ENCODE results near the gene KDM4E. TPM values are rescaled to one million over a fixed set of nuclear protein-coding genes. Genes with fewer than 3 reads are reported as not detected.

Gene KDM4E
- total RNA-seq, 1 donor from 2014 or later, result not detected

DNA sequence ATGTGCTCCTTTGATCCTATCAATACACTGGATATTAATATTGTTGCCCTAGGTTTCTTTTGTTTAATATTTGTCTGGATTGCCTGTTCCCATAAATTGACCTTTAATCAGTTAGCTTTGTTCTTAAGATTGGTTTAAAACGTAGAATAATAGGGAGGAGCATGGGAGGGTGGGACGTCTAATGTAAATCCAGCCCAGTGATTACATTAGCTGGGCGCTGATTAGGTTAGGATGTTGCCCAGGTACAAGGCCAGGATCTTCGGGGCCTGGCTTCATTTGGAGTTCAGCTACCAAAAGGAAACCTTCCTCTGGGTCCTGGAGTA is 41.6 kb downstream of the KDM4E start, which contains the start of gene SRSF8:
SRSF8 (plus strand) TSS at position 204 of the 323 bp plus-strand sequence. CDS start 308 bp downstream, outside the sequence.
- Mint-ChIP-seq H3K27ac (peak within 1 kb of the TSS; percentile 97), H3K36me3 (peaks cover 9% of the 10 kb centered on the region), H3K4me3 (peak within 1 kb of the TSS; percentile 98), H3K9me3 (no peaks in the 10 kb centered on the region), H3K27me3 (ENCODE audit: low read depth) (no peaks in the 10 kb centered on the region), H3K4me1 (peaks cover 21% of the 10 kb centered on the region)
- no peak for DNase-seq (ENCODE audit: low spot score in 2 of 2, unreplicated experiment in 2 of 2)
- TF ChIP-seq, protein P1, sequence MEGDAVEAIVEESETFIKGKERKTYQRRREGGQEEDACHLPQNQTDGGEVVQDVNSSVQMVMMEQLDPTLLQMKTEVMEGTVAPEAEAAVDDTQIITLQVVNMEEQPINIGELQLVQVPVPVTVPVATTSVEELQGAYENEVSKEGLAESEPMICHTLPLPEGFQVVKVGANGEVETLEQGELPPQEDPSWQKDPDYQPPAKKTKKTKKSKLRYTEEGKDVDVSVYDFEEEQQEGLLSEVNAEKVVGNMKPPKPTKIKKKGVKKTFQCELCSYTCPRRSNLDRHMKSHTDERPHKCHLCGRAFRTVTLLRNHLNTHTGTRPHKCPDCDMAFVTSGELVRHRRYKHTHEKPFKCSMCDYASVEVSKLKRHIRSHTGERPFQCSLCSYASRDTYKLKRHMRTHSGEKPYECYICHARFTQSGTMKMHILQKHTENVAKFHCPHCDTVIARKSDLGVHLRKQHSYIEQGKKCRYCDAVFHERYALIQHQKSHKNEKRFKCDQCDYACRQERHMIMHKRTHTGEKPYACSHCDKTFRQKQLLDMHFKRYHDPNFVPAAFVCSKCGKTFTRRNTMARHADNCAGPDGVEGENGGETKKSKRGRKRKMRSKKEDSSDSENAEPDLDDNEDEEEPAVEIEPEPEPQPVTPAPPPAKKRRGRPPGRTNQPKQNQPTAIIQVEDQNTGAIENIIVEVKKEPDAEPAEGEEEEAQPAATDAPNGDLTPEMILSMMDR (IDR thresholded peaks at IDR 0.05; ENCODE audit: unreplicated experiment), result no peak

DNA sequence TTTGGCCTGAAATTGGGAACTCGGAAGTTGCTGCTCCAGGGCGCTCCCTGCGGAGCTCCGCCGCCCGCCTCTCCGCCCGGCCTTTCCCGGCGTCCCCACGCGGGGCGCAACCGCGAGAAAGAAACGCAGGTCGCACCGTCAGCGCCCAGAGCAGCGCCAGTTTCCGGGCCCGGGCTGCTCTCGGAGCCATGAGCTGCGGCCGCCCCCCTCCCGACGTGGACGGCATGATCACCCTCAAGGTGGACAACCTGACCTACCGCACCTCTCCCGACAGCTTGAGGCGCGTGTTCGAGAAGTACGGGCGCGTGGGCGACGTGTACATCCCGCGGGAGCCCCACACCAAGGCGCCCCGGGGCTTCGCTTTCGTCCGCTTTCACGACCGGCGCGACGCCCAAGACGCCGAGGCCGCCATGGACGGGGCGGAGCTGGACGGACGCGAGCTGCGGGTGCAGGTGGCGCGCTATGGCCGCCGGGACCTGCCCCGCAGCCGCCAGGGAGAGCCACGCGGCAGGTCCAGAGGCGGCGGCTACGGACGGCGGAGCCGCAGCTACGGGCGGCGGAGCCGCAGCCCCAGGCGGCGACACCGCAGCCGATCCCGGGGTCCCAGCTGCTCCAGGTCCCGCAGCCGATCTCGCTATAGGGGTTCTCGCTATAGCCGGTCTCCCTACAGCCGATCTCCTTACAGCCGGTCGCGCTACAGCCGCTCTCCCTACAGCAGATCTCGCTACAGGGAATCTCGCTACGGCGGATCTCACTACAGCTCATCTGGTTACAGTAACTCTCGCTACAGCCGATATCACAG is 42.2 kb downstream of the KDM4E start:
- H3K9me3 Mint-ChIP-seq, result no peaks in the 10 kb centered on the region
- peaks cover 21% of the 10 kb centered on the region for H3K4me1 Mint-ChIP-seq
- peaks cover 9% of the 10 kb centered on the region for H3K36me3 Mint-ChIP-seq
- no peaks in the 10 kb centered on the region for H3K27me3 Mint-ChIP-seq (ENCODE audit: low read depth)
- peak overlapping the region; percentile 98 for H3K4me3 Mint-ChIP-seq
- DNase-seq (ENCODE audit: low spot score in 2 of 2, unreplicated experiment in 2 of 2), result peak; percentile 59 to 82
- TF ChIP-seq, protein P1 (IDR thresholded peaks at IDR 0.05; ENCODE audit: unreplicated experiment), result peak; percentile 38
- peak overlapping the region; percentile 97 for H3K27ac Mint-ChIP-seq

DNA sequence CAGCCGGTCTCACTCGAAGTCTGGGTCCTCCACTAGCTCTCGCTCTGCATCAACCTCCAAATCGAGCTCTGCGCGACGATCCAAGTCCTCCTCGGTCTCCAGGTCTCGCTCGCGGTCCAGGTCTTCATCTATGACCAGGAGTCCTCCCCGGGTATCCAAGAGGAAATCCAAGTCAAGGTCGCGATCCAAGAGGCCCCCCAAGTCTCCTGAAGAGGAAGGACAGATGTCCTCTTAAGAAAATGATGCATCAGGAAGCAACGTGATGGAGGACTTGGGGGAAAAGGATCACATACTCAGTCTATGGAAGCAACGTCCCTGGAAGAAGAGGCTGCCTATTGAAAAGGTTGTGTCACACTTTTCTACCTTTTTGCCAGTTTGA is 42.8 kb downstream of the KDM4E start:
- TF ChIP-seq, protein P1 (IDR thresholded peaks at IDR 0.05; ENCODE audit: unreplicated experiment), result no peak
- peak overlapping the region; percentile 98 for H3K4me3 Mint-ChIP-seq
- peaks cover 21% of the 10 kb centered on the region for H3K4me1 Mint-ChIP-seq
- no peaks in the 10 kb centered on the region for H3K27me3 Mint-ChIP-seq (ENCODE audit: low read depth)
- peaks cover 9% of the 10 kb centered on the region for H3K36me3 Mint-ChIP-seq
- no peaks in the 10 kb centered on the region for H3K9me3 Mint-ChIP-seq
- H3K27ac Mint-ChIP-seq, result peak overlapping the region; percentile 97
- DNase-seq (ENCODE audit: low spot score in 2 of 2, unreplicated experiment in 2 of 2), result peak in 1 of 2 experiments; percentile 62

DNA sequence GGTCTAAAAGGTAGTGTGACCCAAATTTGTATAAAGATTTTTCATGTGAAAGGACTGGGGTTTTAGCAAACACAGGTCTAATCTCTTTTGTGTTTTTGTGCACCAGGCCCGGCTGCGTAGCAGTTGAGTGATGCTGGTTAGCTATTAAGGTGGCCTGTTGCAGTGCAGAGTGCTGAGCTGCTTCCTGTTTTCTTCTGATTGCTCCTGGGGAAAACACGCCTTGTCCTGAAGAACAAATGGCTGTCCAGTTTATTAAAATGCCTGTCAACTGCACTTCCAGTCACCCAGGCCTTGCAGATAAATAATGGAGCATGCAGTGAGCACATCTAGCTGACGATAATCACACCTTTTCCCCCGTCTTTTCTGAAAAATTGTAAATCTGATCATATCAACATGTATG is 43.5 kb downstream of the KDM4E start:
- TF ChIP-seq, protein P1 (IDR thresholded peaks at IDR 0.05; ENCODE audit: unreplicated experiment), result no peak
- Mint-ChIP-seq H3K4me3 (peak overlapping the region; percentile 98), H3K9me3 (no peaks in the 10 kb centered on the region), H3K27ac (peak overlapping the region; percentile 97), H3K27me3 (ENCODE audit: low read depth) (no peaks in the 10 kb centered on the region), H3K36me3 (peaks cover 9% of the 10 kb centered on the region), H3K4me1 (peaks cover 21% of the 10 kb centered on the region)
- DNase-seq (ENCODE audit: low spot score in 2 of 2, unreplicated experiment in 2 of 2), result peak in 1 of 2 experiments; percentile 52

DNA sequence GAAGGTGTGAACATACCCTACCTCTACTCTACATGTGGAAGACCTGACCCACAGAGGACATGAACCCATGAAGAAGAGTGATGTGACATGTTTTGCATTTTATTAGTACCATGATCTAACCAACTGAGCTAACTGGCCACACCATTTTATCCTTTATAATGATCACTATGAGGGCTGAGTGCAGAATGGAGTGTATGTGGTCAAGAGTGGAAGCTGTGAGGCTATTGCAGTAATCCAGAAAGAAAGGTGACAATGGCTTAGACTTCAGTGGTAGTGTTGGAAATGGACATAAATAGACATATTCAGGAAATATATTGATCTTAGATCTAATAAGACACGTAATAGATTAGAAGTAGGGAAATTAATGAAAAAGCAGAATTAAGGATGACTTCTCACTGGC is 45.4 kb downstream of the KDM4E start:
- H3K9me3 Mint-ChIP-seq, result no peaks in the 10 kb centered on the region
- H3K27me3 Mint-ChIP-seq (ENCODE audit: low read depth), result no peaks in the 10 kb centered on the region
- H3K27ac Mint-ChIP-seq, result no peak overlapping the region
- TF ChIP-seq, protein P1 (IDR thresholded peaks at IDR 0.05; ENCODE audit: unreplicated experiment), result no peak
- DNase-seq (ENCODE audit: low spot score in 2 of 2, unreplicated experiment in 2 of 2), result no peak
- peaks cover 9% of the 10 kb centered on the region for H3K36me3 Mint-ChIP-seq
- no peak overlapping the region for H3K4me3 Mint-ChIP-seq
- peaks cover 29% of the 10 kb centered on the region for H3K4me1 Mint-ChIP-seq

Measured in mesothelial cell of epicardium (in vitro differentiated cells).